Renal pelvis (tissue), 4 donors: ENCODE measurements around the gene TMEM255B. TPM values are rescaled to one million over a fixed set of nuclear protein-coding genes. Genes with fewer than 3 reads are reported as not detected.
"Not testable (repeated sequence)": the region's sequence is repeated elsewhere in the genome, so short reads cannot be mapped to it uniquely, and the experiment has no call there.

ENCODE experiments used
- DNase-seq: peaks from one replicate; pipeline ENCODE4 v3.0.0-alpha.2; 2013
- polyA plus RNA-seq, 3 donors: library from polyadenylated mRNA; unstranded; fragments of 120-200 nt; gene quantifications; one replicate each; pipeline ENCODE4 v1.2.1, GENCODE V29; 2013; ENCODE audit not compliant: insufficient read length in 3 of 3

TMEM255B gene
- polyA plus RNA-seq, 3 donors = 7.1 to 9.5 (median 8.4) TPM

GRCh38 chr13:113784645-113785024 lies 25.6 kb downstream of the TMEM255B start:
- DNase-seq = no peak

DNA sequence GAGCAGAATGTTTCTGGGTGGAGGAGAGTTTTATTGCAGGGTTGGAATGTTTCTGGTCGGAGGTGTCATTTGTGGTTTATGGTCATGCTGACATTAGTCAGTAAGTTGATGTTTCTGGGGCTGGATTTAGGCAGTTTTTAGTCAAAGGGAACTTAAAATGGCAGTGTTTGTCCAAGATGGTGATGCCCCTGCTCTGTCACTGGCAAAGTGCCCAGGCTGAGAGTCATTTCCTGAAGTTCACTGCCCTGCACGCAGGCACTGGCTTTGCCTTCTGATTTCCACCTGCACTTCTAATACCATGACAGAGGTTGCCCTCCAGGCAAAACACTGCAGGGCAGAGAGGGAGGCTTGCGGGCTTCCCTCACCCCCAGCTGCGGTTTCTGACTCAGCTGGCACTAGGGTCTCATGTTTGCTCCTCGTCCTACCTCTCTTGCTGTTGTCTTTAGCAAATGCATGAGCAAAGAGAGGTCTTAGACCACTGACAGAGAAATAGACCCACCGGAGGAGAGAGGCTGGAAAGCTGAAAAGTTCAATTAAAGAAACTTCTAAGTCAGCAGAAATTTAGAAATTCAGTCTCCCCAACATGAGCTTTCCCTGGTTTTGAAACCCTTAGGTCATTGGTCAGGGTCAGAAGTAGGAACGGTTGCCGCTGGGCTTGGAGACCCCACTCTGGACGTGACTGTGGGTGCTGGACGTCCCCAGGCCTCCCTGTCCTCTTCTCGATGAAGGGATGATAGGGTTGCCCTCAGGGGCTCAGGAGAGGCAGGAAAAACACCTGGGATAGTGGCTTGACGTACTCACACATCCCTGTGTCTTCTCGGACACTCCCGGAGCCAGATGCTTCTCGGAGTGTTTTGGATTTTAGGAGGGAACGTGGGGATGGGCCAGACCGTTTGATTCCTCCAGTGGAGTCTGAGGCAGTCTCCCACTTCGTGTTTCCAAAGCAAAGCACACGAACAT lies 26.3 kb downstream of the TMEM255B start:
- no peak for DNase-seq

DNA sequence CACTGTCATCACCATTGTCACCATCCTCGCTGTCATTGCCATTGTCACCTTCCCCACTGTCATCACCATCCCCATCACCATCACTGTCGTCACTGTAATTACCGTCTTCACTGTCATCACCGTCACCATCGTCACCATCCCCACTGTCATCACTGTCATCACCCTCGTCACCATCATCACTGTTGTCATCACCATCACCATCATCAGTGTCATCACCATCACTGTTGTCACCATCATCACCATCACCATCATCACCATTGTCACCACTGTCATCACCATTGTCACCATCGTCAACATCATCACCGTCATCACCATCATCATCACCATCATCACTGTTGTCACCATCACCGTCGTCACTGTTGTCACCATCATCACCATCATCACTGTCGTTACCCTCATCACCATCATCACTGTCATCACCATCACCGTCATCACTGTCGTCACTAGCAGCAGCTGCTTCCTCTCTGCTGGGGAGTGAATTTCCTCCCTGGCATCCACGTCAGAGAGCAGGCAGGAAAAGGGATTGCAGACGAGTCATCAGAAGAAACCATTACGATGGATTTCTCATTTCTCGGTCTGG lies 27.3 kb downstream of the TMEM255B start:
- no peak for DNase-seq

DNA sequence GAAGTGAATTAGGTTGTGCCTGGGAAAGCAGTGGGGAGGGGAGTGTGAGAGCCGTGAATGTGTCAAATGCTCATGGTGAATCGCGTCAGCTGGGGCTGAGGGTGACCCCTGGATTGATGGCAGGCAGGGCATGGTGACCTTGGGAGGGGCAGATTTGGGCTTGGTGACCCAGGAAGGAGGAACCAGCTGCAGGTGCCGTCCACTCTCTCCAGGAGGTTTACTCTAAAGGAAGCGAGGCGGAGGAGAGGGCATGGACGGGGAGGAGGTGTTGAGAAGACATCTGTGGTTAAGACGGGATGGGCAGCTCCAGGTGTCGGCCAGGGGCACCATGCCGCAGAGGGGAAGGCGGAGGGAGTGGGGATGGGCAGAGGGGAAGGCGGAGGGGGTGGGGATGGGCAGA lies 28.7 kb downstream of the TMEM255B start:
- DNase-seq = no peak

- no peak for DNase-seq
Observed at GRCh38 chr13:113788413-113789135, 29.5 kb downstream of the TMEM255B start.

GRCh38 chr13:113789167-113789566 lies 30.1 kb downstream of the TMEM255B start:
- no peak for DNase-seq

GRCh38 chr13:113789931-113790330 lies 30.9 kb downstream of the TMEM255B start:
- not testable (repeated sequence) for DNase-seq

DNA sequence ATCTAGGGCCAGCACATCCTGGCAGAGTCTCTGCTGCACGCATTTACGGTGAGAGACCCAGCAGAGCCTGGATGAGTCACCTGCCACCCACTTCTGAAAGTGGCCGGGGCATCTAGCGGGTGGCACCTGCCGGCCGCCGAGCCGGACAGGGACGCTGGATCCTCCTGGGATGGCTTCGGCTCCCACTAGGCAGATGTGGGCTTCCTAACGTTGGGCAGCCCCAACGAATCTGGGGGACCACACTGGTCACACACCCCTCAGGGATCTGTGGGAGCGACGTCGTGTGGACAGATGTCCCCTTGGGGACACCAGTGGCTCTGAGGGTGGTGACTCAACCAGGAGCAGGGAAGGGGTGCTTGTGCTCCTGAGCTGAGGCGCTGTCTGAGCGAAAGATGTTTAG lies 32.2 kb downstream of the TMEM255B start:
- no peak for DNase-seq

DNA sequence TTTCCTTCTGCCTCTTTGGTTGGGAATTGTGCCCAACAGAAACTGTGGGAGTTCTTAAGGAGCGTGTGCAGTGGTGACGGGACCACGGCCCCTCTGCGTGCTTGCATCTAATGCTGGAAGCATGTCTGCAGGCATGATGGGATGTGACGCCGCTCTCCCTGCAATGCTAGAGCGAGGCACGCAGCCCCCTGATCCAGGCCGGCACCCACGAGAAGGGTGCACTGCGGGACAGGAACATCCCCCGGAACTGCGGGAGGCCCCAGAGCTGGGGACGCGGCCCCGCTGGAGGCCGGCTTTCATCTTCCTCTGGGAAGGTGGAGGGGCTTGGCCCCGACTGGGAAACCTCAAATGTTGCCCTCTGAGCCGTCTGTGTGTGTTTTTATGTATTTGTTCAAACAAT lies 32.7 kb downstream of the TMEM255B start:
- DNase-seq = no peak

- no peak for DNase-seq
Observed at GRCh38 chr13:113792236-113792770, 33.3 kb downstream of the TMEM255B start.

DNA sequence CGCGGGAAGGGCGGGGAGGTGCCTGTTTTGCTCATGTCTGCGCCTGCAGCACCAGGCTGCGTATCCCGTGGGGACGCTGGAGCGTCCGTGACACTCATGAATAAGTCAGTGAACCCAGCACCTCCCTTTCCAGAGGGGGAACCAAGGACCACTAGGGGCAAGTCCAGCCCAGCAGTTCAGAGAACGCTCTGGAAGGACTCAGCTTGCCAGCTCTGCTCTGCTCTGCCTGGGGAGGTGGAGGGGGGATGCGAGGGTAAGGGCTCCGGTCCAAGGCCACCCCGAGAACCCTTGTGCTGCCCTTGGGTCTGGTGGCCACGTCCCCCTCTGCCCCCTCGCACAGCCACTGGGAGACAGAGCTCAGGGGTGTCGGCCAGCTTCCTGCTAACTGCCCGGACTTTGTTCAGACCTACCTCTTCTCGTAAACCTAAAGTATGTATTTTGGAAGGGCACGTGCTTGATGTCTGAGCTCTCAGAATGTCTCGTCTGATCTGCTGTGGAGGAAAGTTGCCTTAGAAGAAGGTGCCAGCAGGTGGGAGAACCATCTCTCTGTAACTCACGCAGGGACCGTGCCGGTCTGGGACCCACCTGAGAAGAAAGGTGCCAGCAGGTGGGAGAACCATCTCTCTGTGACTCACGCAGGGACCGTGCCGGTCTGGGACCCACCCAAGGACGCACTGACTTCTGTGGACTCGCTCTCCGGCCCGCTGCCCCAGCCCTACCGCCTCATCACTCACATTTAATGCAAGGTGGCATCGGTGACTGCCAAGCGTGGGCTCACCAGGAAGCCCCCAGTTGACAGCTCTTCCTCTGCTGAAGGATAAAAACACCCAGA lies 34.1 kb downstream of the TMEM255B start:
- no peak for DNase-seq

GRCh38 chr13:113793718-113794085 lies 34.7 kb downstream of the TMEM255B start:
- no peak for DNase-seq

GRCh38 chr13:113794086-113794485 lies 35.1 kb downstream of the TMEM255B start:
- no peak for DNase-seq

DNA sequence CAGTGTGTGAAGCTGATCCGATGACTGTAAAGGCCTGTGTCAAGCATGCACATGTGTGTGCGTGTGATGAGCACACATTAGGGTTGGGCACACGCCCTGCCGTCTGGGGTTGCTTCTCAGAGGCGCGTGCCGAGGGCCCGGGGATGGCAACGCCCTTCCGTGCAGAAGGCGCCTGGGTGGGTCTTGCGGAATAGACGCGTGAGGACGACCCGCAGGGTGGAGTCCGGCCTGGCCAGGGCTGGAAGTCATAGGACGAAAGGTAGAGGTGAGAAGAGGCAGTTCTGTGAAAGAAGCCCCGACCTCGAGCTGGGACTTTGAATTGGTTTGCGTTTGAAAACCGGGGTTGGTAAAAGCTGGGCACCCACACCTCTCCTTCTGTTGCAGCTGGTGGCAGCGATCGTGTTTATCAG lies 35.7 kb downstream of the TMEM255B start:
- no peak for DNase-seq

GRCh38 chr13:113795362-113795761 lies 36.3 kb downstream of the TMEM255B start:
- not testable (repeated sequence) for DNase-seq

DNA sequence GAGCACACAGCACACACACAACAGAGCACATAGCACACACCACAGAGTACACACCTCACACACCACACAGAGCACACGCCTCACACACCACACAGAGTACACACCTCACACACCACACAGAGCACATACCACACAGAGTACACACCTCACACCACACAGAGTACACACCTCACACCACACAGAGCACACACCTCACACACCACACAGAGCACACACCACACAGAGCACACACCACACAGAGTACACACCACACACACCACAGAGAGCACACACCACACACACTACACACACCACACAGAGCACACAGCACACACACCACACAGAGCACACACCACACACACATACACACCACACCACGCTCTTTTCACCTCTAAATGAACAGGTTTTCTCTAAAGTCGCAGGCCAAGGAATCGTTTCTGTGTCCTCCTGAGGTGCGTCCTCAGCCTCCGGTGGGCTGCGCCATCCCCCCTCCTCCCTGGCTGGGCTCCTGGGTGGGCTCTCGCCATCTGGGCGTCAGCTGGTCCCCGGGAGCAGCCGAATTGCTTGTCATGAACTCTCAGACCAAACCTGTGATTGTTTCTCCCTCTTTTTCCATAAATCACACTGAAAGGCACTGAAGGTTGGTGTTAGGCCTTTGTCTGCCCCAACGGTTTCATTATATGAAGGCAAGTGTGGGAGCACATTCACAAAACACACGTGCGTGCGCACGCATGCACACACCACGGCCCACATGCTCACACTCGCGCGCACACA lies 37.4 kb downstream of the TMEM255B start:
- no peak for DNase-seq

DNA sequence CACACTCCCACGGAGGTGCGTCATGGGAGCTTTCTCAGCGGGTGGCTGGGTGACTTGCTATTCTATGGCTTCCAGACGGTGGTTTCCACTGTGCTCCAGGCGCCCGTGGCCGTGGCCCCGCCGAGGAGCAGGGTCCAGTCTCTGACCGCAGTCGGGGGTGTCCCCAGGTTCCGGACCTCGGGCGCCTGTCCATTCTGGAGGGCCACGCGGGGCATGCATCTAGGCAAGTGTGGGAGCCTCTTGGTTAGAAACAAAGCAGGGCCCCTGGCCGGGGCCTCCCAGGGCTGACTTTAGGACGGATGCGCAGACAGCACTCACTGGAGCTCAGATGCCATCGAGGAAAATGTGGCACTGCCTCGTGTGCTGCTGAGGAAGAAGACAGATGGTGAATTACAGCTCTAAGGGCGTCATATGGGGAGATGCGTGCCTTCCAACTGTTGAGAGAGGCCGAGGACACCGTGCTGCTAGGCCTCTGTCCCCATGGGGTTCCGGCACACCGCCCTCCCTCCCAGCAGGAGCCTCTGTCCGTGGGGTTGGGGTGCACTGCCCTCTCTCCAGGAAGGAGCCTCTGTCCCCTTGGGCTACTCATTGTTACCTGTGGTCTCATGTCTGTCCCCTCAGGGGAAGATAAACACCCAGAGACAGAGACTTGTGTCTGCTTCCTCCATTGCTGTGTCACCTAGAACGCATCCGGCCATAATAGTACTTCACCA lies 38.1 kb downstream of the TMEM255B start:
- DNase-seq = no peak

- no peak for DNase-seq
Observed at GRCh38 chr13:113798200-113798811, 39.3 kb downstream of the TMEM255B start.

DNA sequence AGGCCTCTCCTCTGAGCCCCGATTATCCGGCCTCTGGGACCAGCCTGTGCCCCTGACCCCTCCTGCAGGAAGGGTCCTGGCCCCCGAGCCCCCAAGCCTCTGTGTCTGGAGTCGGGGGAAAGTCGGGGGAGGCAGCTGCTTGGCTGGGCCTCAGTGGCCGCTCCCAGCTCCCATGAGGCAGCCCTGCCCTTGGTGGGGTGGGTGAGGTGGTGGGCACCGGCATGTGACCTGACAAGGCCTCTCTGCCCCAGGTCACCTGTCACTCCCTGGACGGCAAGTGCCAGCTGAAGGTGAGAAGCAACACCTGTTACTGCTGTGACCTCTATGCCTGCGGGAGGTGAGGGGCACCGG lies 41.5 kb downstream of the TMEM255B start:
- DNase-seq = no peak
